ENCODE data around the gene ZNF879.

DNA sequence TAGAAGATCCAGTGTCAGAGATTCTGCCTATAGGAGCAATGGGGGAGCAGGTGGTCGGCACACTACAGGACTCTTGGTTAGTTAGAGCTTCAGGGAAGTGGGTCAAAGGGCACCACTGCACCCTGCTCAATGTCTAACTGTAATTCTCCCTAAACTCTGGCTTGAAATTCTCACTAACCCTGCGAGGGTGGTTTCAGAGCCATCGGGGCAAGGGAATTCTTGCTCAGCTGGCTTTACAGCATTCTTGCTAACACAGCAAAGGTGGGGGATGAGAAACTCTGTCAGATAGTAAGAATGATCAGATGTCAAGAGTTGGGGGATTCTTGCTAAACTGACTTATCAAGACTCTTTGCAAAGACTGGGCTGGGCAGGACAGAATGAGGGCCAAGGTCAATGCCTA lies 31.8 kb downstream of the ZNF879 start:
- no peak for TF ChIP-seq CTCF (IDR thresholded peaks at IDR 0.05; ENCODE audit: insufficient read depth, low read length)
- TF ChIP-seq, protein P1, sequence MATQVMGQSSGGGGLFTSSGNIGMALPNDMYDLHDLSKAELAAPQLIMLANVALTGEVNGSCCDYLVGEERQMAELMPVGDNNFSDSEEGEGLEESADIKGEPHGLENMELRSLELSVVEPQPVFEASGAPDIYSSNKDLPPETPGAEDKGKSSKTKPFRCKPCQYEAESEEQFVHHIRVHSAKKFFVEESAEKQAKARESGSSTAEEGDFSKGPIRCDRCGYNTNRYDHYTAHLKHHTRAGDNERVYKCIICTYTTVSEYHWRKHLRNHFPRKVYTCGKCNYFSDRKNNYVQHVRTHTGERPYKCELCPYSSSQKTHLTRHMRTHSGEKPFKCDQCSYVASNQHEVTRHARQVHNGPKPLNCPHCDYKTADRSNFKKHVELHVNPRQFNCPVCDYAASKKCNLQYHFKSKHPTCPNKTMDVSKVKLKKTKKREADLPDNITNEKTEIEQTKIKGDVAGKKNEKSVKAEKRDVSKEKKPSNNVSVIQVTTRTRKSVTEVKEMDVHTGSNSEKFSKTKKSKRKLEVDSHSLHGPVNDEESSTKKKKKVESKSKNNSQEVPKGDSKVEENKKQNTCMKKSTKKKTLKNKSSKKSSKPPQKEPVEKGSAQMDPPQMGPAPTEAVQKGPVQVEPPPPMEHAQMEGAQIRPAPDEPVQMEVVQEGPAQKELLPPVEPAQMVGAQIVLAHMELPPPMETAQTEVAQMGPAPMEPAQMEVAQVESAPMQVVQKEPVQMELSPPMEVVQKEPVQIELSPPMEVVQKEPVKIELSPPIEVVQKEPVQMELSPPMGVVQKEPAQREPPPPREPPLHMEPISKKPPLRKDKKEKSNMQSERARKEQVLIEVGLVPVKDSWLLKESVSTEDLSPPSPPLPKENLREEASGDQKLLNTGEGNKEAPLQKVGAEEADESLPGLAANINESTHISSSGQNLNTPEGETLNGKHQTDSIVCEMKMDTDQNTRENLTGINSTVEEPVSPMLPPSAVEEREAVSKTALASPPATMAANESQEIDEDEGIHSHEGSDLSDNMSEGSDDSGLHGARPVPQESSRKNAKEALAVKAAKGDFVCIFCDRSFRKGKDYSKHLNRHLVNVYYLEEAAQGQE (IDR thresholded peaks at IDR 0.05; ENCODE audit: insufficient replicate concordance, low read depth) = no peak
- no peak for TF ChIP-seq POLR2AphosphoS5 (IDR thresholded peaks at IDR 0.05; ENCODE audit: low read depth)
- no peak for TF ChIP-seq GABPA (IDR thresholded peaks at IDR 0.05; ENCODE audit: low read depth)
